Stimulated activated CD8-positive, alpha-beta memory T cell treated with anti-CD3 and anti-CD28 coated beads, Interleukin-15, amount 100 ng/mL, for 4 hours (primary cell): ENCODE results near the gene BICRA.

Source experiments
- DNase-seq, 2 donors: peaks; one replicate each; pipeline ENCODE4 v3.0.0-alpha.2; 2020; ENCODE audit warnings: low read depth in 2 of 2

BICRA gene

GRCh38 chr19:47750752-47751151 lies 141.8 kb downstream of the BICRA start:
- no peak for DNase-seq

- DNase-seq = no peak
These were observed 143.7 kb downstream of the BICRA start for GRCh38 chr19:47752440-47753211.
